D721Med (cell line): ENCODE data around the gene ZNF48.

Experiments
- DNase-seq: peaks from one replicate; pipeline ENCODE4 v3.0.0; 2011; ENCODE audit warnings: low spot score; ENCODE audit not compliant: insufficient read length
- FAIRE-seq: peaks from 2 replicates; lab custom pipeline; 2011; peaks lifted over from hg19 to GRCh38; lab: Jason Lieb, UNC
- CTCF ChIP-seq: IDR thresholded peaks from 2 replicates; pipeline ENCODE4 v1.5.1; 2012; ENCODE audit warnings: mild to moderate bottlenecking, control low read depth; ENCODE audit not compliant: insufficient read depth; ENCODE audit errors: missing control alignments

ZNF48 gene

GRCh38 chr16:30399435-30400186 lies 4.4 kb downstream of the ZNF48 start:
- DNase-seq: no peak
- no peak for FAIRE-seq
- TF ChIP-seq CTCF: no peak

GRCh38 chr16:30401768-30402425 lies 6.7 kb downstream of the ZNF48 start:
- DNase-seq (no peak), FAIRE-seq (no peak)
- no peak for TF ChIP-seq CTCF

GRCh38 chr16:30406795-30407101 lies 11.5 kb downstream of the ZNF48 start:
- no peak for TF ChIP-seq CTCF
- no peak for DNase-seq
- no peak for FAIRE-seq

GRCh38 chr16:30407102-30407803 lies 12.0 kb downstream of the ZNF48 start, which contains the start of gene ZNF771:
Gene ZNF771 (plus strand): TSS chr16:30407606. CDS start chr16:30408054, 448 bp downstream.
- DNase-seq: peak; percentile 75
- TF ChIP-seq CTCF: no peak
- FAIRE-seq: no peak

- no peak for DNase-seq
- TF ChIP-seq CTCF: no peak
These were observed 12.7 kb downstream of the ZNF48 start for GRCh38 chr16:30407804-30408534.

GRCh38 chr16:30409125-30410060 lies 14.2 kb downstream of the ZNF48 start:
- no peak for FAIRE-seq
- TF ChIP-seq CTCF: peak; percentile 96
- no peak for DNase-seq

More at GRCh38 chr16:30407804-30408534, 12.7 kb downstream of the ZNF48 start:
- FAIRE-seq: no peak
